GM21825 (cell line): ENCODE measurements around the gene MAPK11.

Experiments used
- ATAC-seq: cut with Tn5 transposase; IDR thresholded peaks from one replicate; pipeline ENCODE4 v1.9.1; 2021; ENCODE audit warnings: mild to moderate bottlenecking, moderate library complexity; ENCODE audit not compliant: unreplicated experiment

MAPK11 gene

DNA sequence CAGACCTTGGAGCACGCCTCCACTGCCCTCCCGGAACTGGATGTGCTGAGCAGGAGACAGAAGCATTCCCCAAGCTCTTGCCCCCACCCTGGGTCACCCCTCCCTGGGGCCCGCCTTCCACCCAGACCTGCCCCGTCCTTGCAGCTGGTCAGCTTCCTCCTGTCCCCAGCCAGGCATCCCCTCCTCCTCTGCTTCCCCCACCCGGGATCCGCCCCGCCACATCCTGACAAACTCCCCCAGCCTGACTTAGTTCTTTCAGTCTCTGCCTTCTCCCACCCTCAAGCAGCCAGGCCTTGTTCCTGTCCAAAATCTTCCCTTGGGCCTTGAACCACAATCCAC lies 38.4 kb upstream of the MAPK11 start:
- no peak for ATAC-seq

GRCh38 chr22:50307890-50308596 lies 37.9 kb upstream of the MAPK11 start:
- no peak for ATAC-seq

DNA sequence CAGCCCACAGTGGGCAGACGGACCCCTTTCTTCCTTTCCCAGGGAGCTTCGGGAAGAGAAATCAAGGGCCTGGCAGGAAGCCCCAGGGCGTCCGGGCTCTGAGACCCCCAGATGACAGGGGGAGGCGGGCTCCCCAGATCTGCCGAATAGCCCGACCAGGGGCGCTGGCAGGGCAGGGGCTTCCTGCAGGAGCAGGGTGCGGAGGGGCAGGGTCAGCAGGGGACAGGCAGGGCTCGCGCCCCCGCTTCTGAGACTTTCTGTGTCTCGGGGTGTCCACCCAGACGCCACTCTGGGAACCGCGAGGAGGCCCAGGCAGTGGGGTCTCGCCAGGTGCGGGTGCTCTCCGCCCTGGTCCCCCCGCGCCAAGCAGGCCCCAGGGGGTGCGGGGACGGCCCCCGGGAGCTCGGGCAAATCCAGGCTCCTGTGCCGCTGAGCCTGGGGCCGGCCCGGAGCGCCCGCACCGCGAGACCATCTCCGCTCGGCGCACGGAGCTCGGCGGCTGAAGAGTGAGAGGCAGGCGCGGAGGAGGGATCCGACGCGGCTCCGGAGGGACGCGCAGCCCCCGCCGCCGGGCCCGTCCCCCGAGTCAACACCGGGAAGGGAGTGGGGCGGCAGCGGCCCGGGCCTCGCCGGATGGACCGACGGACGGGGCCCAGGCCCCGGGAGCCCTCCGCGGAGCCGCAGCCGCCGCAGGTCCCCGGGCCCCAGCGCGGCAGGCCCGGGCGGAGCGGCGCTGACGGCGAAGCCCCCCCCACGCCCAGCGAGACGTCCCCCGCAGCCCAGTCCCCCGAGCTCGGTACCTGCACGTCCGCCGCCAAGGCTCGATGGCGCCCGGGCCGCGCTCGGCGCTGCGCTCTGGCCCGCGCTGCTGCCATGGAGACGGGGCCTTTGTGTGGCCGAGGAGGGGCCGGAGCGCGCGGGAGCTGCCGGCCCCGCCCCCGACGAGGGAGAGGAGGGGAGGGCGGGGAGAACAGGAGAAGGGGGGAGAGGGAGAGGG lies 36.9 kb upstream of the MAPK11 start, which contains the start of gene PLXNB2:
Gene PLXNB2, minus strand, starts transcription at position 894 of the 997 bp plus-strand sequence. CDS start 17,062 bp downstream, outside the sequence.
- no peak for ATAC-seq

GRCh38 chr22:50305923-50306566 lies 35.9 kb upstream of the MAPK11 start:
- ATAC-seq: no peak

GRCh38 chr22:50305393-50305922 lies 35.3 kb upstream of the MAPK11 start:
- ATAC-seq: no peak

GRCh38 chr22:50304528-50305392 lies 34.6 kb upstream of the MAPK11 start:
- no peak for ATAC-seq

DNA sequence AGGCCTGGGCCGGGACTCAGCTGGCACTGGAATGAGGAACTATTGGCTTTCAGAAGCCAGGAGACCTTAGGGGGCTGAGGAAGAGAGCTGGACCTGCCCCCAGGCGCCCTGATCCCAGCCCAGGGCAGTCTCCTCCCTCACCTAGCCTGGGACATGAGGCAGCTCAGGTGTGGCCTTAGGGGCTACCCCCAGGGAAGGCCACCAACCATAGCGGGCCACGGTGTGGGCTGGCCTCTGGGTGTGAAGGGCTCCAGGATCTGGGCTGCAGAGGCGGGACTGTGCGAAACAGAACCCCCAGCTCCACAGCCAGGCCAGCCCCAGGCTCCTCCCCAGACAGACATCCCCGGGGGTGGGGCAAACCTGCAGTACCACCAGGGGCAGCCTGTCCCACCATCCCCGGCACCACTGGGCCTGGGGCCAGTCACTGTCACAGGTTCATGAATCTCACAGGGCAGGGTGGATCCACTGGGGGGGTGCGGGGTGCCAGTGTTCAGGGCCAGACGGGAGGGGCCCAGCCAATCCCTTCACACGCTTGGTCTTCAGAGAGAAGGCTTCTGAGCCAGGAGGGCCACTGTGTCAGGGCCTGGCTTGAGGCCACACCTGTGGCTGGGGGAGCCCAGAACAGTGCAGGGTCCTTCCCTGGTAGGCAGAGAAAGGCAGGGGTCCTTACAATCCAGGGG lies 33.8 kb upstream of the MAPK11 start:
- ATAC-seq: no peak

DNA sequence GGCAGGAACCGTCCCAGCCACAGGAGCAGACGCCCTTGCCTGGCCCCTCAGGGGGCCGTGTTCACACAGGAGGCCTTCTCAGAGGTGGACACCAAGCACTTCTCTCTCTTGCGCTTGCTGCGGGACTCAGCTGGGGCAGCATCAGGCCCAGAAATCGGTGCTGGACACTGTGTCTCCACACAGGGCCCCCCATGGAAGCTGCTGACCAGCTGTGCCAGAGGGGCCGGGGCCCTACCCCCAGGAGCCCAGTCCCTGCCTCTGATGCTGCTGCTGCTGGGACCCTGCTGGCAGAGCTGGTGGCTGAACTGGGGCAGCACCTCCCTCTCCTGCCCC lies 33.3 kb upstream of the MAPK11 start:
- no peak for ATAC-seq

DNA sequence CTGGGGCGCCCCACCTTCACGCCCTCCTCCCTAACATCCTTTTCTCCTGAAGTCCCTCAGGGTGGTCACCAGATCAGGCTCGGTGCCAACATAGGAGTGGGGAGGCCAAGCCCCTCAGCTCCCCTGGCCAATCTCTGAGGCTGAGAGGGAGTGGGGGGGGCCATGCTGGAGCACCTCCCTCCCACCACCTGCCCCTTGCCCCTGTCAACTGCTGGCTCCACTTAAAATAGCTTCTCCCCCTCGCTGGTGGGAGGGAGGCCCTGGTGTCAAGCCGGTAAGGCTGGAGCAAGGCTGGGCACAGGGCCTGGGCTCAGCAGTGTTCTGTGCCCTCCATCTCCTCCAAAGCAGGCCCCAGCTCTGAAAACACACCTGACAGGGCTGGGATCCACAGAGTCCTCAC lies 32.4 kb upstream of the MAPK11 start:
- ATAC-seq: no peak

- ATAC-seq: no peak
Observed at GRCh38 chr22:50302041-50302541, 31.9 kb upstream of the MAPK11 start.

- ATAC-seq: no peak
Observed at GRCh38 chr22:50301581-50301991, 31.4 kb upstream of the MAPK11 start.

DNA sequence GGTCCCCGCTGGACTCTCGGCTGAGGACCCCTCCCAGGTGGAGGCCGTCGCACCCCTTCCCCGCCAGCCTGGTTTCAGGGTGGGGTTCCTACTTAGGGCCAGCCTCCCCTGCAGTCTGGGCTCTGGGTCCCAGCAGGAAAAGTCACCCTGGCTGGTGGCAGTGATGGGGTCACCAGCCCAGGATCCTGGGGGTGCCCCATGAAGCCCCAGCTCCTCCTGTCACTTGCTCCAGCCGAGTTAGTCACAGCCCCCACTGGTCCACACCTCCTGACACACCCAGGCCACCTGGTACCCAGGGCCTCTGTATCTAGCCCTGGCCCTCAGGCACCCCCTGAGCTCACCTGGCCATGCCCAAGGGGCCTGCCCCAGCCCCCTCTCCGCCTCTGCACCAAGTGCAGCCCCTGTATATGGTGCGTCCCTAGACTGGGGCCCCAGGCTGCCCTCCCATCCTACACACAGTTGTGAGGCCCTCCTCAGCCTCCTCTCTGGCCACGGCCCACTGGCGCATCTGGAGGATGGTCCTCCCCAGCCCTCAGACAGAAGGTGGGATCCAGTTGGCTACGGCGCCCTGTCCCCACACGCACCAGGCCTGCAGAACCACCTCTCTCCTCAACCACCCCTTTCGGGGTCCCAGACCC lies 30.6 kb upstream of the MAPK11 start:
- ATAC-seq: no peak

GRCh38 chr22:50299785-50300619 lies 29.8 kb upstream of the MAPK11 start:
- ATAC-seq: no peak

- no peak for ATAC-seq
Observed at GRCh38 chr22:50298937-50299784, 29.0 kb upstream of the MAPK11 start.

GRCh38 chr22:50298266-50298637 lies 28.1 kb upstream of the MAPK11 start:
- ATAC-seq: no peak

DNA sequence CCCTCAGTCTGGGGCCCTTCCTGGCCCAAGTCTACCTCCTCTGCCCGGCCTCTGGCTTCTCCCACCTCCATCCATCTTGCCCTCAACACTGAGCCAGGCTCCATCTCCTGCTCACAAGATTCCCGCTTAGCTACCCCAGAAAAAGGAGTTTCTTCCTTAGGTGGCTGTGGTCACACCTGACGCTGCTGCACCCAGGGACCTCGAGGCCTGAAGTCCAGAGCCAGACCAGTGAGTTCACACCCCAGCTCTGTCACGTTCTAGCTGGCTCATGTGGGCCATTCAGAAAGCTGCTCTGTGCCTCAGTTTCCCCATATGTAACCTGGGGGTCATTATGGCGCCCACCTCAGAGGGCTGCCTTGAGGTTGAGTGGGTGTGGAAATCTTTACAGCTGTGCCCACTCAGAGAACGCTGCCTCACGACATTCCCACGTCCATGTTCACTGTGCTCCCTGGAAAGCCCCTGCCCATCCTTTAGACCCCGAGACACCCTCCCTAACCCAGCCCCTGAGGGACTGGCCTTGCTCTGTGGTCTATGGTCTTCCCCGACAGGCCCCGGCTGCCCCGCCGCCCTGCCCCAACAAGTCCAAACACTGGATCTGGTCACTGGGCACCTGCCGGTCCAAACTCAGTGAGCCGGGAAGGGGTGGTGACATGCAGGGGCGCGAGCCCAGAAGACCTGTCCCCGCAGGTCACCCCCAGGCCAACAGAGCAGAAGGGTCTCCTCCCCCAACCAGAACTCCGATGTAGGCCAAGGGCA lies 27.5 kb upstream of the MAPK11 start:
- ATAC-seq: no peak
